ENCODE results near the gene ITGB8. TPM values are rescaled to one million over a fixed set of nuclear protein-coding genes. Genes with fewer than 3 reads are reported as not detected.

The ITGB8 gene
- total RNA-seq, 1 experiment from 2014 or later: 1.9 TPM

GRCh38 chr7:20358106-20358505, 27.4 kb downstream of the ITGB8 start (continued):
- TF ChIP-seq STAT6 (CRISPR knock-in tag; conservative IDR thresholded peaks at IDR 0.05; ENCODE audit: low read depth) (no peak), SMAD3 (CRISPR knock-in tag; IDR thresholded peaks at IDR 0.05; ENCODE audit: borderline replicate concordance) (no peak), PREB (CRISPR knock-in tag; IDR thresholded peaks at IDR 0.05; ENCODE audit: borderline replicate concordance) (no peak), JUN (CRISPR knock-in tag; IDR thresholded peaks at IDR 0.05) (no peak), JAZF1 (CRISPR knock-in tag; IDR thresholded peaks at IDR 0.05) (no peak), ATF2 (CRISPR knock-in tag; IDR thresholded peaks at IDR 0.05; ENCODE audit: borderline replicate concordance, low read depth) (no peak), KAT7 (CRISPR knock-in tag; IDR thresholded peaks at IDR 0.05; ENCODE audit: borderline replicate concordance) (no peak)

GRCh38 chr7:20358762-20359282, 28.1 kb downstream of the ITGB8 start:
- H3K4me3 Mint-ChIP-seq: no peak overlapping the region
- H3K27ac Mint-ChIP-seq: no peak overlapping the region
- H3K36me3 Mint-ChIP-seq: no peaks in the 10 kb centered on the region
- H3K27me3 Mint-ChIP-seq (ENCODE audit: low read depth): no peaks in the 10 kb centered on the region
- H3K9me3 Mint-ChIP-seq: no peaks in the 10 kb centered on the region
- ATAC-seq (no peak), DNase-seq (ENCODE audit: low spot score) (no peak)
- CTCF ChIA-PET: no interaction called here
- POLR2A ChIA-PET: no interaction called here
- no peak for TF ChIP-seq CBFB (CRISPR knock-in tag; IDR thresholded peaks at IDR 0.05; ENCODE audit: low read depth)
- no peak for TF ChIP-seq IRF2 (CRISPR knock-in tag; IDR thresholded peaks at IDR 0.05; ENCODE audit: borderline replicate concordance, low read depth)
- no peak for TF ChIP-seq ATF6 (CRISPR knock-in tag; IDR thresholded peaks at IDR 0.05)
- no peak for TF ChIP-seq KAT7 (CRISPR knock-in tag; IDR thresholded peaks at IDR 0.05; ENCODE audit: borderline replicate concordance)
- no peak for TF ChIP-seq ATF1 (CRISPR knock-in tag; IDR thresholded peaks at IDR 0.05)
- TF ChIP-seq CREB1 (CRISPR knock-in tag; IDR thresholded peaks at IDR 0.05): no peak
- no peak for TF ChIP-seq ELF4 (CRISPR knock-in tag; IDR thresholded peaks at IDR 0.05; ENCODE audit: low read depth)
- no peak for TF ChIP-seq ERG (CRISPR knock-in tag; IDR thresholded peaks at IDR 0.05)
- no peak for TF ChIP-seq MAX (CRISPR knock-in tag; IDR thresholded peaks at IDR 0.05)
- no peak for TF ChIP-seq ZNF317 (CRISPR knock-in tag; IDR thresholded peaks at IDR 0.05; ENCODE audit: borderline replicate concordance, low read depth)
- TF ChIP-seq ZNF512 (CRISPR knock-in tag; IDR thresholded peaks at IDR 0.05; ENCODE audit: borderline replicate concordance): no peak
- H3K4me1 Mint-ChIP-seq: peaks cover 10% of the 10 kb centered on the region; the same call in 1 of the 2 replicates
